GM19463 (cell line): Measurements from ENCODE around the gene TMED5.
"Not testable (repeated sequence)": the region's sequence is repeated elsewhere in the genome, so short reads cannot be mapped to it uniquely, and the experiment has no call there.

ENCODE experiments used
- ATAC-seq: cut with Tn5 transposase; IDR thresholded peaks from one replicate; pipeline ENCODE4 v1.9.1; 2021; ENCODE audit warnings: mild to moderate bottlenecking, moderate library complexity; ENCODE audit not compliant: unreplicated experiment

TMED5 gene

DNA sequence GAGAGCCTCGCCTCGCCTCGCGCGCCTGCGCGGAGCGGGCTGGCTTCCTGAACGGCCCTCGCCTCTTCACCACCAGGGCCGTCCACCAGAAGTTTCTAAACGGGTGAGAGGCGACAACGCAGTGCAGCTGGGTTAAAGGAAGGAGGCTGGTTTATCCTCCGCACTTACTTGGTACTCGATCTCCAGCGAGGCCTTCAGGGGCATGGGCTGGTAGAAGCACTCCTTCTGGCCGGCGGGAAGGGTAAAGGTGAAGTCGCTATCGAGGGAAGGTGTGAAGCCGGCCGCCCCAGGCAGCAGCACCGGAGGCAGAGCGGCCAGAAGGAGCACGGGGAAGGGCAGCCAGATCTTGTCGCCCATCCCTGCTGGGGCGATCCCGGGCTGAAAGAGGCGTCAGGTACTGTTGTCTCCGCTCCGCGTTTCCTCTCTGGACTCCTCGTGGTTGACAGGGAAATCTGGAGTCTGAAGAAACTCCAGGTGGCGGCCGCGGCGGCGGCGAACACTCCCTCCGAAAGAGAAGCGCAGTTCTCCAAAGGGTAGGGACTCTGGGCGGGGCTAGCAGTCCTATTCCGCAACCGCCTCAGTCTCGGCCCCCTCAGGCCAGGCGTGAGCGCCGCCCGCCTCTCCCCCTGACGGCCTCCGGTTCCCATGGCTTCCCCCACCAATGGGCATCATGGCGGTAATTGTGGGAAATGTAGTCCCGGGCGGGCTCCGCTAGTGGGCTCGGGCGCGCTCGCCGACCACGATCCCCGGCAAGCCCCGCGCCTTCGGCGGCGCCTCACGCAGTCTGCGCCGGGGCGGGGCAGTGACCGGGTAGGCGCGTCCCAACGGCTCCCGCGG is at the start of gene TMED5:
Gene TMED5, minus strand, starts transcription at position 528 of the 837 bp plus-strand sequence. Its CDS starts 171 bp downstream, at position 357.
- ATAC-seq, result peak; percentile 86

DNA sequence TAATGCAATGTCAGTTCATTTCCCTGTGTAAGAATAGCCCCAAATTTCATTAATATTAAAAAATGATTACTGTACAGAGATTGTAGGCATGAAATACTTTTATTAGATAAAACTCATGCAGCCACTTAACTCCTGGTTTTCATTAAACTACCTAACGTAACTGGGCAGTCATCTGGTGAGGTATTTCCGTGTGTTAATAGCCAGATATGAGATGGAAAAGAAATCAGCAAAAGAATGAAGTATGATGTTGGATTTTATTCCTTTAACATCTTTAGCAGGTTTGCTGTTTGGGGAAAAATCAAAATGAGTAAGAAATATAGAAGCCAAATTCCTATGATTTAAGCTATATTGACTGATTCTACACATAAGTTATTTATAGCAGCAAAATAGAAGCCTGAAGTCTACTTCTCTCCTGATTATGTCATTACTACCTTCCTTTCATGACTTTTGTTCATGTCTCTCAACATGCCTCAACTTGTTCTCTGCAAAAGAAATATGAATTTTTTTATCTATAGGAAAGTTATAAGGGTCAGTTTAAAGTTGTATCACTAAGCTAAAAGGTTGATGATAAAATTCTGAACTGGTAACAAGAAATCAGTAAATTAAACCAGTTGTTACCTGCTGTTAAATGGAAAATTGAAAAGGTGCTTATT is 42.9 kb upstream of the TMED5 start:
- ATAC-seq, result no peak

DNA sequence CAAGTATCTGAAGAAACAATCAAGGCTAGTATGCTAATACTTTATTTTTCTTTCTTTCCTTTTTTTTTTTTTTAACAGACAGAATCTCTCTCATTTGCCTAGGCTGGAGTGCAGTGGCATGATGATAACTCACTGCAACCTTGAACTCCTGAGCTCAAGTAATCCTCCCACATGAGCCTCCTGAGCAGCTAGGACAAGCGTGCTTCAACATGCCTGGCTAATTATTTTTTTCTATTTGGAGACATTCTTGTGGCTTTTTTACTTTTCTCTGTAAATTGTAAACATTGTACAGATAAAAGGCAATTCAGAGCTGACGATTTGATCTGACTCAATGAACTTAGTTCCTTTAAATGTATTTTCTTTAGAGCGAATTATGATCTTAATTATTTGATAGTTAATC is 41.7 kb upstream of the TMED5 start:
- ATAC-seq, result no peak

DNA sequence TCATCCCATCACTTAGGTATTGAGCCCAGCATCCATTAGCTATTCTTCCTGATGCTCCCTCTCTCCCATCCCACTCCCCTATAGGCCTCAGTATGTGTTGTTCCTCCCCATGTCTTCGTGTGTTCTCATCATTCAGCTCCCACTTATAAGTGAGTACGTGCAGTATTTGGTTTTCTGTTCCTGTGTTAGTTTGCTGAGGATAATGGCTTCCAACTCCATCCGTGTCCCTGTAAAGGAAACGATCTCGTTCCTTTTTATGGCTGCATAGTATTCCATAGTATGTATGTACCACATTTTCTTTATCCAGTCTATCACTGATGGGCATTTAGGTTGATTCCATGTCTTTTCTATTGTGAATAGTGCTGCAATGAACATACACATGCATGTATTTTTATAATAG is 40.5 kb upstream of the TMED5 start:
- not testable (repeated sequence) for ATAC-seq

DNA sequence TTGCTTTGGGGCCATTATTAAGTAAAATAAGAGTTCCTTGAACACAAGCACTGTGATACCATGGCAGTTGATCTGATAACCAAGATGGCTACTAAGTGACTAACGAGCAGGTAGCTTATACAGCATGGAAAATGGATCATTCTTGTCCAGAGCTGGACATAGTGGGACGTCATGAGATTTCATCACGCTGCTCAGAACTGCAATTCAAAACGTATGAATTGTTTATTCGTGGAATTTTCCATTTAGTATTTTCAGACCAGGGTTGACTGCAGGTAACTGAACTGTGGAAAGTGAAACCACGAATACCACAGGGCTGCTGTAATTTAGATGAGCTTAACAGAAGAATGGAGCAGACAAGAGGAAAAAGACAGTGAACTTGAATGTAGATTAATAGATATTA is 39.2 kb upstream of the TMED5 start:
- ATAC-seq, result peak; percentile 83

DNA sequence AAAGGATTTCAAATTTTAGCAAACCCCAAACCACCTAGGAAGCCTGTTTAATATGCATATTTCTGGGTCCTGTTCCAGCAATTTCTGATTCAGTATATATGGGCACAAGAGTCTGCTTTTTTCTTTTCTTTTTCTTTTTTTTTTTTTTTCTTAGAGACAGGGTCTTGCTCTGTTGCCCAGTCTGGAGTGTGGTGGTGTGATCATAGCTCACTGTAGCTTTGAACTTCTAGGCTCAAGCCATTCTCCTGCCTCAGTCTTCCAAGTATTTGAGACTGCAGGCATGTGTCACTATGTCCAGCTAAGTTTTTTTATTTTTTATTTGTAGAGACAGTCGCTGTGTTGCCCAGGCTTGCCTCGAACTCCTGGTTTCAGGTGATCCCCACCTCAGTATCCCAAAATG is 35.1 kb upstream of the TMED5 start:
- ATAC-seq, result no peak

DNA sequence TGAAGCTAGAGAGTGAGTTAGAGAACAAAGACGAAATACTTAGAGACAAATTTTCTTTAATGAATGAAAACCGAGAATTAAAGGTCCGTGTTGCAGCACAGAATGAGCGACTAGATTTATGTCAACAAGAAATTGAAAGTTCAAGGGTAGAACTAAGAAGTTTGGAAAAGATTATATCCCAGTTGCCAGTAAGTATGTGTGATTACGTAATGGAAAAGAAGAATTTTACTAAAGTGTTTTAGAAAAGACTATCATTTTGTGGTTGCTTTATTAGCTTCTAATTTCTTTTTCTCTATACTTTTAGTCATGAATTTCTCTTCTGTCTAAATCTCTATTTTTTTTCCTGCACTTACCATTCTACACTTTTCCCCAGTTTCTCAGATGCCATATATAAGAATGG is 27.0 kb upstream of the TMED5 start:
- no peak for ATAC-seq

DNA sequence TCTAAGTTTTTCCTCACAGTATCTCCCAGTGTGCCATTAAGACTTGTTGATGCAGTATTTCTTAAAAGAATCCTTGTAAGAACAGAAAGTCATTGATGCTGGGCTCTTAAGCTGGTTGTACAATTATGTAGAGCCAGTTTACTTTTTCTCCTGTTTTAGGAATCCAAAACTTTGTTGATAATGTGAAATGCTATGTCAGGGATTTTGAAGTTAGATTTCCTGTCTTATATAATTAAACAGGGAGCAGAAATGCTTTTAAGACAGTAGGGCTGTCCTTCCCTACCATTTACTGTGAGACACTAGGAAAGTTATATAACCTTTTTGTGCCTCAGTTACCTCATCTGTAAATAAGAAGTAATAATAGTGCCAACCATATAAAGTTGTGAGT is 26.3 kb upstream of the TMED5 start:
- ATAC-seq, result no peak

DNA sequence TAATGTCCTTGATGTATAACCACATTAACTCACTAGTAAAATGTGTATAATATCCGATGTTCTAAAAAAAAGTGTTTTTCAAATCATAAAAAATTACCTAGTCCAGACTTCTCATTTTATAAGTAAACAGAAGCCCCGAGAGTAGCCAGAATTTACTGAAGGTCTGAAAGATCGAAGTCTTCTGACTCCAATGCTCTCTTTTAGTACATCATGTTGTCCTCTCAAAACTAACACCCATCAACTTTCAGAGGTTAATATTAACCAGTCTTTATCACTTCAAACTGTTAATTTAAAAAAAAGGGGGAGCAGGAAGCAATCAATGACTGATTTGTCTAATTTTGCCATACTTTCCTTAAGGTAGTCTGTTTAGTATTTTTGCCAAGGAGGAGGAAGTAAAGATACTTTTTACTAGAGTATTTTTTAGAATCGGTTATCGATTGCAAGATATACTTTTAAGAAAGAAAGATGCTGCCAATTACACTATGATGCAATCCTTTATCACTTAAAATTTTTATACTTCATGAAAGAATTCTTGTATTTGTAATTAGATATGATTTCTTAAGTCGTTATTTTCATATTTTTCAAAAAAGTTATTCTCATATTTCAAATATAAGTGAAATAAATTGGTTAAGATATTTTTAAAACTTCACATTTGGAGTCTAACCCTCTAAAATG is 25.8 kb upstream of the TMED5 start:
- ATAC-seq, result no peak

DNA sequence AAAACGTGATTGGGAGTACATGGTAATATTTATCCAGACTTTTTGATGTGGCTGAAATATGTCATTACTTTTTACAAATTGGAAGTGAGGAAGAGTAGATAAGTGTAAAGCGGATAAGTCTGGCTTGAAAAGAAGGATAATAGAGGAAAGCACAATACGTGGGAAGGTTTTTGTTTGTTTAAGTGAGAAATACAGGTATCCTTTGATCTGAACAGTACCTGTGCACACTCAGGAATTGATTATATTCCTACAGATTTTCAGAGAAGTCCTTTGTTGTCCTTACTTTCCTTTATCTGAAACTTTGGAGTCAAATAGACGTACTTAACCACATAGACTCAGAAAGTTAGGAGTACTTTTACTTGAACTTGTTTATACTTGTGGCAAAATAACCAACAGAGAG is 20.5 kb upstream of the TMED5 start:
- ATAC-seq, result no peak

DNA sequence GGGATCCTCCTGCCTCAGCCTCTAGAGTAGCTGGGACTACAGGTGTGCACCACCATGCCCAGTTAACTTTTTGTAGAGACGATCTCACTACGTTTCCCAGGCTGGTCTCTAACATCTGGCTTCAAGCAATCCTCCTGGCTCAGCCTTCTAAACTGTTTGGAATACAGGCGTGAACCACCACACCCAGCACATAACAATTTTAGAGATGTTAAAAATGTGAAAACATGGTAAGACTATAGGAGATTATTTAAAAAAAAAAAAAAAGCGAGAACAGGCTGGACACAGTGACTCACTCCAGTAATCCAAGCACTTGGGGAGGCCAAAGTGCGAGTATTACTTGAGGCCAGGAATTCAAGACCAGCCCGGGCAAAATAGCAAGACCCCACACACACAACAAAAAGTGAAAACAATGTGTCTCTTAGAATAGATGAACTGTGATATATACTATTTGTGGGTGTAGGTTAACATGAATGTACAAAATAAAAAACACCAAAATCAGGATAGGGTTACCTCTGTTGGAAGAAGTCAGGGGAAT is 19.9 kb upstream of the TMED5 start:
- ATAC-seq, result no peak

DNA sequence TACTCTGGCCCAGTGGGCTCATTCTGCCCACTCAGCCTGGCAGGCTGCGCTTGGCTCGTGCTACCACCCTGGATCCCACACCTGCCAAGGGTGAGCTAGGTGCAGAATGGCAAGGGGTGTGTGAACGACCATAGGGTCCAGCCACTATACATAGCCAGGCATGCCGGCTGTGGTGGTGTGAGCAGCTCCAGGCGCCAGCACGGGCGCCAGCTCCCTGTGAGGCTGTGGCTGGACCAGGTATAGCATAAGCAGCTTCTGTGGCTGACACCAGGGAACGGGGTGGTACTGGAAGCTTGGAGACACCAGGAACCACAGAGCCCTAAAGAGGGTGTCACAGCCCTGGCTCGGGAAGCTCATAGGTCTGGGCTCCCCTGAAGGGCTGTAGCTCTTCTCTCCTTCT is 18.9 kb upstream of the TMED5 start:
- ATAC-seq, result no peak

DNA sequence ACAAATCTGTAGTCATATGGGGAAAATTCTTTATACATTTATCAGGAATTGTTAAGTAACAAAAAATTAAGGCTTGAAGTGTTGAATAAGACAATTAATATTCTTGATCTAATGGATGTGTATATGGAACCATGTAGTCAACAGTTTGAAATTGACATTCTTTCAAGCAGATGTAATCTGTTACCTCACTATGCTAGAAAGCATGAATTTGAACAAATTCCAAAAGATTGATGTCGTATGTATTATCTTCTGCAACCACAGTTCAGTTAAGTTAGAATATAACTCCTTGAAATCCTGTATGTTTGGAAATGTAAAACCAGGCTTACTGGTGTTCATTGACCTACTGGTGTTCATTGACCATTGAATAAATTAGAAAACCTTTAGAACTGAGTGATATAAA is 16.4 kb upstream of the TMED5 start:
- ATAC-seq, result no peak

DNA sequence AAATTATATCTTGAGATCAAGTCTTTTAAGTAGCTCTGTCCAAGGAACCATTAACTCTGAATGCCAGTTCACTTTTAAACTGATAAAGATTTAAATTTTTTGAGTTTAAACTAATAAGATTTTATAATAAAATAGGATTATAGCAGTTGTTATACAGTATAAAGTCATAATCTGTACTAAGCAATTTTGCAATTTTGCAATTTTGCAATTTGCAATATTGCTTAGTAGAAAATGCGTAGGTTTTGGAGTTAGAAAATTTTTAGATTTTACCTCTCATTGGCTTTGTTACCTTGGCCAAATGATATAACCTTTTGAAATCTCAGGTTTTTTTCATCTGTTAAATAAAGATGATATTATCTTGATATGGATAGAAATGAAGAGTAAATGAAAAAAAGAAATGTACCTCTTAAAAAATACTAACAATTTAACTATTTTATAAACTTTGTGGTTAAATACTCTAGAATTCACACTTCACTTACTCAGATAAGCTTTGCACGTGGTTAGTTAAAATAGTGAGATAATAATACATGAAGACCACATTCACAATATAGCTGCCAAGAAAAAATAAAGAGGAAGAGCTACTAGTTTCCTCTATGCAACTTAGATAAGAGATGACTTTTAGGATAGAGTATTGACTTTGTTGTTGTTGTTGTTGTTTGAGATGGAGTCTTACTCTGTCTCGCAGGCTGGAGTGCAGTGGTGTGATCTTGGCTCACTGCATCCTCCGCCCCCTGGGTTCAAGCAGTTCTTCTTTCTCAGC is 14.2 kb upstream of the TMED5 start:
- ATAC-seq, result no peak

DNA sequence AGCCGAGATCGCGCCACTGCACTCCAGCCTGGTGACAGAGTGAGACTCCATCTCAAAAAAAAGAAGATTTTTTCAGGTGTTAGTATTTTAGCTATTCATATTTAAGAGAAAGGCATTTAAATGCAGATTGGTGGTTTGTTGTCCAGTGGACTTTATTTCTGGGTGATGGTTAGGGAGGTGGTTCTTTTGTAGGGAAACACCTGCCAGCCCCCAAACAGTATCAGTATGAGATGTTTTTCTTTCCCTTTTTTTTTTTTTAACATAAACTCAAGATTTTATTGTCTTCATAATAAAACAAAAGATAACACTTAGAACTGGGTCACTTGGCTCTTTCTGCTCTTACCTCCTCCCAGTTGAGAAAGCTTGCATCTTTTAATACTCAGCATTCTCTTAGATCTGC is 10.2 kb upstream of the TMED5 start:
- ATAC-seq, result no peak

DNA sequence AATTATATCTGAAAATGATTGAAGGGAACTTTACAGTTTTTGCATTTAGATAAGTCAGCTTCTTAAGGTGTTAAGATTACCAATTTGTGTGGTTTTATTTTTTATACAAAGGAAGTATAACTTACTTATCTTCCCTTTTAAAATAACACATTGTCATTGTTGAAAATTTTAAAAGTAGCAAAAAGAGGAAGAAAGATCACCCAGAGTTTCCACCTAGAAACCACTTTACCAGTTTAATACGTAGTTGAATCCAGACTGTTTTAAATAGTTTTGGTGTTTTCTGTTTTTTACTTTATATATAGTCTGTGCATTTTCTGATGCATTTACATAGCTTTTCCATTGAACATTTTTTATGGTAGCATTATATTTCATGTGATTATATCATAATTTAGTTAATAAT is 6.5 kb upstream of the TMED5 start:
- ATAC-seq, result no peak

DNA sequence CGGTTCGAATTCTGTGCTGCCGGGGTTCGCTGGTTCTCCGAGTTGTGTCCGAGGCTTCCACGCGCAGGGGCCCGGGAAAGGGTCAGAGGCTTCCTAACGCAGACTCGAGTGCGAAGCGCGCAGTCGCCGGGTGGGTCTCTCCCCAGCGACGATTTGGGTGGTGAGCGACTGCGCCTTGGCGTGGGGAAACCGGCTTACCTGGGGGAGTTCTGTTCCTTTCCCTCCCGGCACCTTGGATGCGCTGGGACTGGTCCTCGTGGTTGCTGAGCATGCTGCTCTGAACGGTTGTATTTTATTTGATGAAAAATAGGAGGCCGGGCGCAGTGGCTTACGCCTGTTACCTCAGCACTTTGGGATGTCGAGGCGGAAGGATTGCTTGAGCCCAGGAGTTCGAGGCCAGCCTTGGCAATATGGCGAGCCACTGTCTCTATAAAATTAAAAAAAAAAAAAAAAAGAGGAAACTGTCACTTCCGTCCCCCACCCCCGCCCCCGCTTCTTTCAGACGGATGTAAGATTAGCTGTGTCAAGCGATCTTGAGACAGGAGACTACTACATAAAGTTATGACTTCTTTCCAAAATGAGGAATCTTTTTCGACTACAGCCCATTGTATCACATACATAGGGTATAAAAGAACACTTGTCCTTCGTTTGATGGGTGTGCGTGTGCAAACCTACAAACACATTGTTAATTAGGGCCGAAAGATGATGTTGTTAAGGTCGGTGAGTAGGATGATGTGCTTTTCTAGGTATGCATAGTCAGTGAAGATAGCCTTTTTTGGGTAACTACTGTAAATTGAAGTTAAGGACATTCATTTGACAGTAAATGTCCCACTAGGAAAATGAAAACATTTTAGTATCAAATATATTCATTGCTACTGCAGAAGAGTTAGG is 755 bp upstream of the TMED5 start, which contains the start of gene CCDC18:
Gene CCDC18, plus strand, starts transcription at position 2 of the 891 bp plus-strand sequence. CDS start 2,638 bp downstream, outside the sequence.
- ATAC-seq, result peak; percentile 1

DNA sequence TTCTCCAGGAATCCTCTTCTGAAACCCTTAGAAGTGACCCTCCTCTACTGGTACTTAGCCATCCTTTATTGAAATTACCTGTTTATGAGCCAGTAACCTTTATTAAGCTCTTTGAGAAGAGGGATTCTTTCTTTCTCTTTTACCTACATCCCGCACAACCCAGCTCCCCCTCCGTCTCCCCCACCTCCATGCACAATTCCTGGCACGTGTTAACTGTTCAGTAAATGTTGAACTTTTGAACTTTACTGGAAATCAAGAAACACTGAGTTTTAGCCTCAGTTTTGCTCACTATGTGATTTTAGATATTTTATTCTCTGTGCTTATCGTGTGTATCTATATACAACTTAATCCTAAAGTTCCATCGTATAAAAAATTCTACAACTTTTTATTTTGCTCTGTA is 1.8 kb downstream of the TMED5 start:
- ATAC-seq, result no peak

DNA sequence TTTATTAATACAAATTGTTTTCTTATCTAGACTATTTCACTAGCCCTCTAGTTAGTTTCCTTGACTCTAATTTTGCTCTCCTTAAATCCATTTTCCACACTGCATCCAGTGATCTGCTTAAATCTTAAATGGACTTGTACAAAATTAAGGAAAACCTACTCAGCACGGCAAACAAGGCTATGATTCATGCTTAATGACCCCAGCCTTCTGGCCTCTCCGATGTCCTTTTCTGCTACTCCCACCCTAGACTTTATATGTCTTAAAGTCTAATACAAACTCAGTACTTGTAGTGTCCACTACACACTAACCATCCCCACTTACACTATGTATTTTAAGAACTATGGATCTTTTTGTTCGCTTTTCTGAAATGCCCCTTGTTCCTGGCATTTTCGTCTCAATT is 2.2 kb downstream of the TMED5 start:
- ATAC-seq, result no peak

DNA sequence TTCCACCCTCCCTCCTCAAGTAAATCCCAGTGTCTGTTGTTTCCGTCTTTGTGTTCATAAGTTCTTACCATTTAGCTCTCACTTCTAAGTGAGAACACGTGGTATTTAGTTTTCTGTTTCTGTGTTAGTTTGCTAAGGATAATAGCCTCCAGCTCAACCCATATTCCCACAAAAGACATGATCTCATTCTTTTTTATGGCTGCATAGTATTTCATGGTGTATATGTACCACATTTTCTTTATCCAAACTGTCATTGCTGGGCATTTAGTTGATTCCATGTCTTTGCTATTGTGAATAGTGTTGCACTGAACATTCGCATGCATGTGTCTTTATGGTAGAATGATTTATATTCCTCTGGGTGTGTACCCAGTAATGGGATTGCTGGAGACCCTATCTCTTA is 5.6 kb downstream of the TMED5 start:
- not testable (repeated sequence) for ATAC-seq
